HG02763 (cell line): ENCODE results near the gene OTOA.
"Not testable (repeated sequence)": the region's sequence is repeated elsewhere in the genome, so short reads cannot be mapped to it uniquely, and the experiment has no call there.

Experiments
- ATAC-seq: cut with Tn5 transposase; IDR thresholded peaks from one replicate; pipeline ENCODE4 v1.9.1; 2021; ENCODE audit warnings: mild to moderate bottlenecking, moderate library complexity; ENCODE audit not compliant: unreplicated experiment

The OTOA gene

GRCh38 chr16:21667575-21667974, 3.8 kb downstream of the OTOA start:
- no peak for ATAC-seq

DNA sequence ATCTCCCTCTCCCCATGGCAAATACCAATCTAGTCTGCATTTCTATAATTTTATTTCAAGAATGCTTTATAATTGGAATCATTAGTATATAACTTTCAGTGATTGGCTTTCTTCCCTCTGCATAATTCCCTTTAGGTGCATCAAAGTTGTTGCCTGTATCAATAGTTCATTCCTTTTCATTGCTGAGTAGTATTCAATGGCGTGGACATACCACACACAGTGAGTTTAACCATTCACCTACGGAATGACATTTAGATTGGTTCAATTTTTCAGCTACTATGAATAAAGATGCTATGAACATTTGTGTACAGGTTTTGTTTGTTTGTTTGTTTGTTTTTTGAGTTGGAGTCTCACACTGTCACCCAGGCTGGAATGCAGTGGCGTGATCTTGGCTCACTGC, 9.7 kb downstream of the OTOA start:
- ATAC-seq = no peak

- not testable (repeated sequence) for ATAC-seq
Observed at GRCh38 chr16:21674456-21674855, 10.7 kb downstream of the OTOA start.

DNA sequence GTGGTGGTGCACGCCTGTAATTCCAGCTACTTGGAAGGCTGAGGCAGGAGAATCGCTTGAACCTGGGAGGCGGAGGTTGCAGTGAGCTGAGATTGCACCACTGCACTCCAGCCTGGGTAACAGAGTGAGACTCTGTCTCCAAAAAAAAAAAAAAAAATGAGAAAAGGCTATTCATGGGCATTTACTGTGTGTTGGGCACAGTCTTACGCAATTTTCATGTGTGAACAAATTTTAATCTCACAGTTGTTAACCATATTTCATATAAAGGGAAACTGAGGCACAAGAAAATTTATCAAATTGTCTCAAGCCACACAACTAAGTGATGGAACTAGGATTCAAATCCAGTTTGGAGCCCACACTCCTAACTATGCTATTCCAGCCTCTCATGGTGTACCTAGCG, 16.9 kb downstream of the OTOA start:
- ATAC-seq = not testable (repeated sequence)

DNA sequence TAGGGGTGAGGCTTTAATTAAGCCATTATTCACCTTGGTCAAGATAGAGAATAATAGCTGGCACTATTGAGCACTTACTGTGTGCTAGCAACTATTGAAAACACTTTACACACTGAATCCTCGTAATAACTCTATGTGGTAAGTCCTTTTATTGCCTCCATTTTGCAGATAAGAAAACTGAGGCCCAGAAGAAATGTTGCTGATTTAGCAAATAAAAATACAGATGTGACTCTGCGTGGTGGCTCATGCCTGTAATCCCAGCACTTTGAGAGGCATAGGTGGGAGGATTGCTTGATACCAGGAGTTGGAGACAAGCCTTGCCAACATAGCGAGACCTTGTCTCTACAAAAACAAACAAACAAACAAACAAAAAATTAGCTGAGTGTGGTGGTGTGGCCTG, 19.4 kb downstream of the OTOA start:
- ATAC-seq = no peak

DNA sequence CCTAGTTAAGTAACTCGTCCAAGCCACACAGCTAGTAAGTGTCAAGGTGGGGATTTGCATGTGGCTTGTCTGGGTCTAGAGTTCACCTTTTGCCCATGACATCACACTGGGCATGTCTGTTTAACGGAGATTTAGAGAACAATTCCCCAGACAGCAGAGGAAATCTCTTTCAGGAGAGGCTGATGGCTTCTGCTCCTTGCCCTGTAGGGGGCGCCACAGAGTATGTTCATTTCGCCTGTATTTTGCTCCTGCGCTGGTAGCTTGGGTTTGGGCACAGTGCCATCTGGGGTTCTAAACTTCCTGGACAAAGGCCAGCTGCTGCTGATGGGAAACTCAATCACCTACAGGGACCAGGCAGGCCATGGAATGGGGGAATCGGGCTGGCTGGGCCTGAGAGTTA, 20.4 kb downstream of the OTOA start:
- ATAC-seq = no peak

GRCh38 chr16:21685034-21685455, 21.3 kb downstream of the OTOA start:
- ATAC-seq = no peak

- no peak for ATAC-seq
Observed at GRCh38 chr16:21689107-21689506, 25.3 kb downstream of the OTOA start.

DNA sequence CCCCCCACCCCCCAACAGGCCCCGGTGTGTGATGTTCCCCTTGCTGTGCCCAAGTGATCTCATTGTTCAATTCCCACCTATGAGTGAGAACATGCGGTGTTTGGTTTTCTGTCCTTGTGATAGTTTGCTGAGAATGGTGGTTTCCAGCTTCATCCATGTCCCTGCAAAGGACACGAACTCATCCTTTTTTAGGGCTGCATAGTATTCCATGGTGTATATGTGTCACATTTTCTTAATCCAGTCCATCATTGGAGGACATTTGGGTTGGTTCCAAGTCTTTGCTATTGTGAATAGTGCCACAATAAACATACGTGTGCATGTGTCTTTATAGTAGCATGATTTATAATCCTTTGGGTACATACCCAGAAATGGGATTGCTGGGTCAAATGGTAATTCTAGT, 27.2 kb downstream of the OTOA start:
- ATAC-seq = not testable (repeated sequence)

- ATAC-seq = no peak
Observed at GRCh38 chr16:21694609-21695008, 30.8 kb downstream of the OTOA start.

DNA sequence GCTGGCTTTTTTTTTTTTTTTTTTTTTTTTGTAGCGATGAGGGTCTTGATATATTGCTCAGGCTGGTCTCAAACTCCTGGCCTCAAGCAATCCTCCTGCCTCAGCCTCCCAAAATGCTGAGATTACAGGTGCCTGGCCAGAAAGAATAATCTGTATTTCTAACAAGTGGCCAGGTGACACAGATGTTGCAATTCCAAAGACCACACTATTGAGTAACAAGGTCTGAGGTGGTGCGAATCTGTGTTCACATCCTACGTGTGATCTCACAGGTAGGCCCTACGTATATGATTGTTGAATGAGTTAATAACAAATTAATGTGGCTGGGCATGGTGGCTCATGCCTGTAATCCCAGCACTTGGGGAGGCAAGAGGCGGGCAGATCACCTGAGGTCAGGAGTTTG, 33.3 kb downstream of the OTOA start:
- no peak for ATAC-seq

DNA sequence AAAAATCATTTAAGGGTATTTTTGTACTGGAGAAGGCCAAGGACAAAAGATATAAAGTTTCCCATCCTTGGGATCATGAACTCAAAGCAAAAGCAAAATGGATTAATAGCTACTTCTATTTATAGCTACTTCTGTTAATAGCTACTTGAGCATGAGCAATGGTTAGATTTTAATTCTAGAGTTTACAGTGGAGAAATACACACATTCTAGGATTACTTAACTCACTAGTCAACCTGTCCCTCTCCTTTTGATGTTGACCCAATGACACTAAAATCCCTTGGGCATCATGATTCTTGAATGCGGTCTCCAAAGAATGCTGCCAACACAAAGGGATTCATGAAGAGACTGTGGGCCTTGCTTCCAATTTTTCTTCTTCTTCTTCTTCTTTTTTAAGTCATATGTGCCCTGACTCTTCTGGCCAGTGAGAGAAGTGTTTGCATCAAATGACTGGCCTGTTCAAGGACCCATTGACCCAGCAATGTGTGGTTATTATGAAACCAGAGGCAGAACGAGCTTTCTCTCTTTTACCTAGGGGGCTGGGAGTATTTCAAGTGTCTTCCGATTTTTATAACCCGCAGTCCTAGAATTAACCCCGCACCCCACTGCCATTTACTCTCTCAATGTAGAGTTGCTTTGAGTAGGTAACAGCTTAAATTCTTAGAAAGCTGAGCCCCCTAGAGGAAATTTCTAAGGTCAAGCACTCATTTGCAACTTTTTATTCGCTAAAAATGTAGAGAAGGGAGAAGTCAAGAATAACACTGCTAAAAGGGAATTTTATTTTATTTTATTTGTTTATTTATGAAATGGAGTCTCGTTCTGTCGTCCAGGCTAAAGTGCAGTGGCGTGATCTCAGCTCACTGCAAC, 34.6 kb downstream of the OTOA start:
- ATAC-seq = no peak

DNA sequence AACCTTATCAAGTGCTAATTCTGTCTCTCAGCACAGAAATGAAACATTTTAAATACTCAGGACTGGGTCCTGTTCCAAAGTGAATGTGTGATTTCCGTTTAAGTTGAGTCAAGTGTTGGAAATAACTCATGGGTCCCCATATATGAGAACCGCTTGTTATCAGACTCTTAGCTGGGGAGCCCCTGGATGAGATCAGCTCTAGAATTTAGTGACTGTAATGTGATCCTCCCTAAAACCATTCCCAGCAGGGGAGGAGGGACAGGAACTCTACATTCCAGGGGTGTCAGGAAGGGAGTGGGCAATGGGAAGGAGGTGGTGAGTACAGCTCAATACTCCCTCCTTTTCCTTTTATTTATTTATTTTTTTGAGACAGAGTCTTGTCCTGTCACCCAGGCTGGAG, 37.5 kb downstream of the OTOA start:
- ATAC-seq = no peak

GRCh38 chr16:21702276-21702675, 38.5 kb downstream of the OTOA start:
- ATAC-seq = no peak

GRCh38 chr16:21703156-21703555, 39.4 kb downstream of the OTOA start:
- ATAC-seq = no peak

GRCh38 chr16:21703589-21704174, 39.9 kb downstream of the OTOA start:
- no peak for ATAC-seq

- no peak for ATAC-seq
Observed at GRCh38 chr16:21704266-21704665, 40.5 kb downstream of the OTOA start.

DNA sequence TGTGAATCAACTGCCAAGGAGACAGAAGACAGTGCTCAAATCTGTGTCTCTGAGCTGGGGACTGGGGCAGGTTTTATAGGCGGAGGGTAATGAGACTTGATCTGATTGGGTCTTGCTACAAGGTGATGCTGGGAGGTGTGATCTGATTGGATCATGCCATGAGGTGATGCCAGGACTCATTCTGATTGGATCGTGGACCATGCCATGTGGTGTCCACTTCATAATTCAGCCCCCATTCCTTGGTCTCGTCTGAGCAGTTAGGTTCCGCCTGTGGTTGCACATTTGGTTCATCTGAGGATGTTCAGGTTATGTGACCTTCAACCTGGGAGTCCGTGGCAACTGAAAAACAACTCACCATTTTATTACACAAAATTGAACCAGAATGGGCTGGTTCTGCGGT, 41.0 kb downstream of the OTOA start:
- no peak for ATAC-seq

- ATAC-seq = no peak
Observed at GRCh38 chr16:21708533-21709115, 44.9 kb downstream of the OTOA start.

DNA sequence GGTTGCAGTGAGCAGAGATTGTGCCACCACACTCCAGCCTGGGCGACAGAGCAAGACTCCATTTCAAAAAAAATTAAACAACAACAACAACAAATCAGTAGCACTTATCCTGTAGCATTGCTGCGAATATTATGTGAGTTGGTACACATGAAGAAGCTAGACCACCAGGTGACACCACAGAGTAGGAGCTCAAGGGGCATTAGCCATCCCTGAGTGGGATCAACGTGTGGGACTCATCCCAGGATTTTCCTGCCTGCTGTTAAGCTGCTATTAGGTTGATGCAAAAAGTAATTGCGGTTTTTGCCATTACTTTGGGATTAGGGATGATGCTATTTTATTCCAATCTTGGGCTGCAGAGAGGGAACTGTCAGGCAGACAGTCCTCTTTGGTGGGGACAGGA, 47.2 kb downstream of the OTOA start:
- ATAC-seq = no peak

DNA sequence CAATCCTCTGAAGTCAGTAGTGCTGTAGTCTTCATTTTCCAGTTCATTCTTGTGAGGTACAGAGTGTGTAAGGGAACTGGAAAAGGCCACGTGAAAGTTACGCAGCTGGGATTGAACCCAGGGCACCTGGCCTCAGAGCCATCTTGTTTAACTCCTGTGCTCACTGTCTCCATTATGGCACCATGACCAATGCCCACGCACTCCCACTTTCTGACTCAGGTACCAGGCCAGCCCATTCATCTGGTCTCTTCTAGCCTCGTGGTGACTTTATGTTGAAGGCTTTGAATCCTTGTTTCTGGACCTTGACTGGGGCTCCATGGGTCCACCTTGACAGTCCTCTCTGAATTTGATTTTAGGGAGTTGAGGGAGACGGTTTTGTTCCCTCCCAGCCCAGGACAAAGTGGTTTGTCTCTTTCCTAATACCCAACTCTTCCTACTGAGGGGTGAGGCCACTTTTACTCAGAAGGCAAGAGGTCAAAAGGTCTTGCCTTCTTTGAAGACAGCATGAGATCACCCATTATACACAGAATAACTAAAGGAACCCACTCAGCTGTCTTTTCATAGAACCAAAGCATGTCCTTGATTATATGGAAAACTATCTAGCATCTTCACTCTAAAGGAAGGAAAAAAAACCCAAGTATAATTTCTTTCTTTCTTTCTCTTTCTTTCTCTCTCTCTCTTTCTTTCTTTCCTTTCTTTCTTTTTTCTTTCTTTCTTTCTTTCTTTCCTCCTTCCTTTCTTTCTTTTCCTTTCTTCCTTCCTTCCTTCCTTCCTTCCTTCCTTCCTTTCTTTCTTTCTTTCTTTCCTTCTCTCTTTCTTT, 50.0 kb downstream of the OTOA start:
- no peak for ATAC-seq

- not testable (repeated sequence) for ATAC-seq
Observed at GRCh38 chr16:21714369-21714618, 50.5 kb downstream of the OTOA start.
